H9 (cell line): ENCODE results near the gene DOK5. TPM values are rescaled to one million over a fixed set of nuclear protein-coding genes. Genes with fewer than 3 reads are reported as not detected.

Experiments used
- DNase-seq: peaks from one replicate; pipeline ENCODE4 v3.0.0-alpha.2; 2017
- H2AFZ ChIP-seq: one replicate; pipeline ENCODE4 v1.6.1; 2013; ENCODE audit warnings: mild to moderate bottlenecking, low read length, control low read depth, moderate library complexity
- H2AK5ac ChIP-seq: 2 replicates; pipeline ENCODE4 v1.6.1; 2013; ENCODE audit warnings: low read length, control low read depth, mixed read lengths; ENCODE audit not compliant: insufficient read length
- H2BK120ac ChIP-seq: one replicate; pipeline ENCODE4 v1.6.1; 2013; ENCODE audit warnings: low read depth, mild to moderate bottlenecking, low read length, control low read depth, inconsistent platforms; ENCODE audit not compliant: poor library complexity, severe bottlenecking
- H2BK12ac ChIP-seq: 2 replicates; pipeline ENCODE4 v1.6.1; 2013; ENCODE audit warnings: low read length, control low read depth, mixed read lengths, low read depth; ENCODE audit not compliant: insufficient read length
- H2BK15ac ChIP-seq: 2 replicates; pipeline ENCODE4 v1.6.1; 2013; ENCODE audit warnings: low read depth, low read length, control low read depth
- H2BK20ac ChIP-seq: one replicate; pipeline ENCODE4 v1.6.1; 2013; ENCODE audit warnings: low read depth, mild to moderate bottlenecking, low read length, control low read depth, inconsistent platforms; ENCODE audit not compliant: poor library complexity, severe bottlenecking
- H2BK5ac ChIP-seq: 2 replicates; pipeline ENCODE4 v1.6.1; 2013; ENCODE audit warnings: low read length, control low read depth, mixed read lengths; ENCODE audit not compliant: insufficient read length
- H3K14ac ChIP-seq: 2 replicates; pipeline ENCODE4 v1.6.1; 2013; ENCODE audit warnings: low read length, control low read depth; ENCODE audit not compliant: insufficient read depth
- H3K18ac ChIP-seq: 2 replicates; pipeline ENCODE4 v1.6.1; 2013; ENCODE audit warnings: low read depth, mild to moderate bottlenecking, mixed read lengths, low read length, control low read depth; ENCODE audit not compliant: insufficient read length
- H3K23ac ChIP-seq: 2 replicates; pipeline ENCODE4 v1.6.1; 2013; ENCODE audit warnings: low read length, control low read depth, mixed read lengths, low read depth; ENCODE audit not compliant: insufficient read length
- H3K23me2 ChIP-seq: 2 replicates; pipeline ENCODE4 v1.6.1; 2013; ENCODE audit warnings: low read depth, mild to moderate bottlenecking, mixed read lengths, low read length, control low read depth; ENCODE audit not compliant: insufficient read length, poor library complexity, severe bottlenecking
- H3K27ac ChIP-seq: 2 replicates; pipeline ENCODE4 v1.5.1; 2013; ENCODE audit warnings: low read length, control low read depth, mixed read lengths, low read depth; ENCODE audit not compliant: insufficient read length
- H3K27me3 ChIP-seq: 2 replicates; pipeline ENCODE4 v1.6.1; 2013; ENCODE audit warnings: low read length, control low read depth, inconsistent platforms; ENCODE audit not compliant: insufficient read depth
- H3K4ac ChIP-seq: 2 replicates; pipeline ENCODE4 v1.6.1; 2013; ENCODE audit warnings: low read depth, mild to moderate bottlenecking, control low read depth, inconsistent platforms, low read length, moderate library complexity
- H3K4me1 ChIP-seq: 2 replicates; pipeline ENCODE4 v1.6.1; 2013; ENCODE audit warnings: low read length, control low read depth, inconsistent platforms; ENCODE audit not compliant: insufficient read depth
- H3K4me2 ChIP-seq: 2 replicates; pipeline ENCODE4 v1.6.1; 2013; ENCODE audit warnings: low read length, control low read depth, mixed read lengths; ENCODE audit not compliant: insufficient read length, insufficient read depth
- H3K56ac ChIP-seq: 2 replicates; pipeline ENCODE4 v1.6.1; 2013; ENCODE audit warnings: low read depth, mild to moderate bottlenecking, mixed read lengths, low read length, control low read depth; ENCODE audit not compliant: insufficient read length
- H3K79me1 ChIP-seq: 2 replicates; pipeline ENCODE4 v1.6.1; 2013; ENCODE audit warnings: low read depth, mild to moderate bottlenecking, moderate library complexity, low read length, control low read depth, inconsistent platforms; ENCODE audit not compliant: insufficient read depth, poor library complexity, severe bottlenecking
- H3K79me2 ChIP-seq: 2 replicates; pipeline ENCODE4 v1.6.1; 2013; ENCODE audit warnings: low read length, control low read depth, inconsistent platforms; ENCODE audit not compliant: insufficient read depth
- H3K9ac ChIP-seq: 2 replicates; pipeline ENCODE4 v1.6.1; 2013; ENCODE audit warnings: low read length, control low read depth, mixed read lengths; ENCODE audit not compliant: insufficient read length; ENCODE audit errors: extremely low read depth
- H3K9me3 ChIP-seq: one replicate; pipeline ENCODE4 v1.6.1; 2013; ENCODE audit warnings: low read depth, low read length, inconsistent platforms; ENCODE audit not compliant: control insufficient read depth
- H3T11ph ChIP-seq: one replicate; pipeline ENCODE4 v1.6.1; 2013; ENCODE audit warnings: mild to moderate bottlenecking, low read length, control low read depth, inconsistent platforms
- H4K20me1 ChIP-seq: one replicate; pipeline ENCODE4 v1.6.1; 2013; ENCODE audit not compliant: control insufficient read depth, insufficient read length, insufficient read depth
- H4K5ac ChIP-seq: 2 replicates; pipeline ENCODE4 v1.6.1; 2013; ENCODE audit warnings: low read depth, mild to moderate bottlenecking, mixed read lengths, low read length, control low read depth; ENCODE audit not compliant: insufficient read length
- H4K8ac ChIP-seq: replicated peaks from 2 replicates; pipeline ENCODE4 v1.6.1; 2013; ENCODE audit warnings: low read length, control low read depth, mixed read lengths, low read depth; ENCODE audit not compliant: insufficient read length
- H4K91ac ChIP-seq: 2 replicates; pipeline ENCODE4 v1.6.1; 2013; ENCODE audit warnings: low read depth, mild to moderate bottlenecking, moderate library complexity, mixed read lengths, low read length, control low read depth; ENCODE audit not compliant: insufficient read length
- H3K27ac Mint-ChIP-seq, 3 experiments: 2 replicates in 2 of 3; 3 replicates in 1 of 3; pipeline ENCODE4 v1.8.0; 2020 to 2021; ENCODE audit warnings: mixed read lengths in 3 of 3, mild to moderate bottlenecking in 1 of 3, moderate library complexity in 1 of 3
- H3K27me3 Mint-ChIP-seq: 2 replicates; pipeline ENCODE4 v1.8.0; 2021; ENCODE audit warnings: low read depth, mild to moderate bottlenecking, moderate library complexity, mixed read lengths
- H3K36me3 Mint-ChIP-seq, 3 experiments: 2 replicates in 2 of 3; 3 replicates in 1 of 3; pipeline ENCODE4 v1.8.0; 2020 to 2021; ENCODE audit warnings: low read depth in 3 of 3, mixed read lengths in 3 of 3; ENCODE audit not compliant: insufficient read depth in 1 of 3
- H3K4me1 Mint-ChIP-seq, 2 experiments: 2 replicates each; pipeline ENCODE4 v1.8.0; 2020; ENCODE audit warnings: mixed read lengths in 2 of 2
- H3K4me3 Mint-ChIP-seq, 2 experiments: 2 replicates in 1 of 2; 3 replicates in 1 of 2; pipeline ENCODE4 v1.8.0; 2020 to 2021; ENCODE audit warnings: mild to moderate bottlenecking in 2 of 2, mixed read lengths in 2 of 2, moderate library complexity in 1 of 2
- H3K9me3 Mint-ChIP-seq, 2 experiments: 2 replicates in 1 of 2; 3 replicates in 1 of 2; pipeline ENCODE4 v1.8.0; 2020; ENCODE audit warnings: mild to moderate bottlenecking in 2 of 2, mixed read lengths in 2 of 2, moderate library complexity in 1 of 2
- WGBS: extraction: QIAGEN DNeasy Blood & Tissue Kit; methylation state at CpG from one replicate; pipeline ENCODE4 v1.1.7; 2013; ENCODE audit warnings: missing lambda C conversion rate, low lambda C conversion rate, mixed read lengths; ENCODE audit not compliant: insufficient read length; ENCODE audit errors: extremely low coverage; 5-methylcytosine and 5-hydroxymethylcytosine counted together
- long read RNA-seq: library from polyadenylated mRNA; unstranded; transcript quantifications from one replicate; pipeline ENCODE4 v2.0.0, GENCODE V29; 2020
- total RNA-seq: library from RNA; stranded (reverse); gene quantifications from 2 replicates; pipeline ENCODE4 v1.2.1, GENCODE V29; 2021
- TF ChIP-seq, protein P1 (sequence below): fragments of 200-600 bp; sonication (generic); conservative IDR thresholded peaks from 3 replicates; pipeline ENCODE4 v1.8.0; 2021; ENCODE audit warnings: antibody characterized with exemption, mild to moderate bottlenecking

The DOK5 gene
- total RNA-seq: 3.0 and 4.5 TPM in 2 replicates
- long read RNA-seq, transcript DOK5-201 (8 exons, 1,963 nt): major isoform, 37 of 42 reads
- long read RNA-seq, partial matches to known transcripts: 3 of 42 reads
- long read RNA-seq, other reads (novel, unspliced or antisense): 2 of 42 reads

DNA sequence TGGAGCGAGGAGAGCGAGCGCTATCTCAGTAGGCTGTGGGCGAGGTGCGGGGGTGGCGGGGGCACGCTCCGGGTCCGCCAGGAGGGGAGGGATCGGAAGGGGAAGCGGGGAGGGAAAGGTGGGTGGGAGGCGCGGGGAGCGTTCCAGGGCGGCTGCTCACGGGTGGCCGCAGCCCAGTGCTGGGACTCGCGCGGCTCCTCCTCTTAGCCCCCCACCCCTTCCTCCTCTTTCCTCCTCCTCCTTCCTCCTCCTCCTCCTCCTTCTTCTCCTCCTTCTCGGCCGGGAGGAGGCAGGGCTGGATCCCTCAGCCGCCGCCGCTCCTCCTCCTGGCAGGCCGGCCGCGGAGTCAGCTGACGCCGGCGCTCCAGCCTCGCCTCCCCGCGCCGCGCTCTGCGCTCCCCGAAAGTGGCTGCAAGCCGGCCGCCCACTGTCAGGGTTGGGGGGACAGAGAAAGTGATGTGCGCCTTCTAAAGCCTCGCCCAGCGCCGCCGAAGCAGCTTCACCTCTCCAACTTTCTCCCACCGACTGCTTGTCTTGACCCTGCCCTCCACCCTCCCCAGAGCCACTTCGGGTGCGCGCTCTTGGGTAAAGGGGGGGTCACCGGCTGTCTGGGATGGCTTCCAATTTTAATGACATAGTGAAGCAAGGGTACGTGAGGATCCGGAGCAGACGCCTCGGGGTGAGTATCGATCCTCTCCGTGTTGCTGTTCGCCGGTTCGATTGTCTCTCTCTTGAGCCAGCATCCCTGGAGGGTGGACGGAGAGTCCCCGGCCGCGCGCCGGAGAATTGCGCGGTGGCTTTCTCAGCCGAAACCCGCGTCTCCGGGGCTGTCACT is at the start of gene DOK5:
DOK5 (plus strand) TSS at position 260 of the 835 bp plus-strand sequence; CDS start at position 614, 354 bp downstream.
- peaks cover 29 to 30% of the 10 kb centered on the region in 2 experiments for H3K4me1 Mint-ChIP-seq
- peak within 1 kb of the TSS; percentile 95 for H3K4me2 ChIP-seq
- H2BK120ac ChIP-seq: no peak within 1 kb of the TSS
- H3K27me3 Mint-ChIP-seq: peaks cover 46% of the 10 kb centered on the region
- H2AK5ac ChIP-seq: no peak within 1 kb of the TSS
- no peak within 1 kb of the TSS for H3K23ac ChIP-seq
- H3K9me3 ChIP-seq: no peaks in the 10 kb centered on the region
- peaks cover 3% of the 10 kb centered on the region; the same call in 1 of the 2 replicates for H3K27me3 ChIP-seq
- peaks cover 10% of the 10 kb centered on the region for H3K23me2 ChIP-seq
- H3K14ac ChIP-seq: peak within 1 kb of the TSS; percentile 59
- H2BK15ac ChIP-seq: no peak within 1 kb of the TSS
- no peaks in the 10 kb centered on the region for H3K79me2 ChIP-seq
- no peak within 1 kb of the TSS for H3K27ac ChIP-seq
- no peak within 1 kb of the TSS for H2BK20ac ChIP-seq
- H4K91ac ChIP-seq: no peak within 1 kb of the TSS
- H3K56ac ChIP-seq: no peak within 1 kb of the TSS
- H3K9ac ChIP-seq: peak within 1 kb of the TSS; percentile 43
- H2BK12ac ChIP-seq: no peak within 1 kb of the TSS
- peak within 1 kb of the TSS; percentile 90 to 94 for H3K4me3 Mint-ChIP-seq
- no peaks in the 10 kb centered on the region; a peak in 2 of 7 replicates for H3K36me3 Mint-ChIP-seq
- H3K4ac ChIP-seq: no peak within 1 kb of the TSS
- H3T11ph ChIP-seq: no peak within 1 kb of the TSS
- TF ChIP-seq, protein P1, sequence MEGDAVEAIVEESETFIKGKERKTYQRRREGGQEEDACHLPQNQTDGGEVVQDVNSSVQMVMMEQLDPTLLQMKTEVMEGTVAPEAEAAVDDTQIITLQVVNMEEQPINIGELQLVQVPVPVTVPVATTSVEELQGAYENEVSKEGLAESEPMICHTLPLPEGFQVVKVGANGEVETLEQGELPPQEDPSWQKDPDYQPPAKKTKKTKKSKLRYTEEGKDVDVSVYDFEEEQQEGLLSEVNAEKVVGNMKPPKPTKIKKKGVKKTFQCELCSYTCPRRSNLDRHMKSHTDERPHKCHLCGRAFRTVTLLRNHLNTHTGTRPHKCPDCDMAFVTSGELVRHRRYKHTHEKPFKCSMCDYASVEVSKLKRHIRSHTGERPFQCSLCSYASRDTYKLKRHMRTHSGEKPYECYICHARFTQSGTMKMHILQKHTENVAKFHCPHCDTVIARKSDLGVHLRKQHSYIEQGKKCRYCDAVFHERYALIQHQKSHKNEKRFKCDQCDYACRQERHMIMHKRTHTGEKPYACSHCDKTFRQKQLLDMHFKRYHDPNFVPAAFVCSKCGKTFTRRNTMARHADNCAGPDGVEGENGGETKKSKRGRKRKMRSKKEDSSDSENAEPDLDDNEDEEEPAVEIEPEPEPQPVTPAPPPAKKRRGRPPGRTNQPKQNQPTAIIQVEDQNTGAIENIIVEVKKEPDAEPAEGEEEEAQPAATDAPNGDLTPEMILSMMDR: no peak
- H4K8ac ChIP-seq: no peak within 1 kb of the TSS
- no peak within 1 kb of the TSS for H2BK5ac ChIP-seq
- H4K5ac ChIP-seq: no peak within 1 kb of the TSS
- H3K9me3 Mint-ChIP-seq: no peaks in the 10 kb centered on the region; a peak in 1 of 5 replicates
- H2AFZ ChIP-seq: no peak within 1 kb of the TSS
- H3K18ac ChIP-seq: peak within 1 kb of the TSS; percentile 28
- peaks cover 4% of the 10 kb centered on the region; the same call in 1 of the 2 replicates for H3K4me1 ChIP-seq
- no peaks in the 10 kb centered on the region for H4K20me1 ChIP-seq
- H3K79me1 ChIP-seq: no peaks in the 10 kb centered on the region
- peak within 1 kb of the TSS in 1 of 3 experiments; percentile 37; a peak in 3 of 7 replicates for H3K27ac Mint-ChIP-seq
- DNase-seq: peak; percentile 64
- no CpG with 5 or more reads among the region's 71 CpGs for WGBS
